Sigmoid colon (tissue), 7 donors: ENCODE results near the gene ZNF25. TPM values are rescaled to one million over a fixed set of nuclear protein-coding genes. Genes with fewer than 3 reads are reported as not detected.

Source experiments
- DNase-seq: peaks from one replicate; pipeline ENCODE4 v3.0.0-alpha.2; 2019
- H3K27ac ChIP-seq, 4 donors: fragments of 200-600 bp; sonication (generic); one replicate each; pipeline ENCODE4 v1.5.1; 2016 to 2019; ENCODE audit warnings: mild to moderate bottlenecking in 1 of 4
- H3K27me3 ChIP-seq, 3 donors: fragments of 200-600 bp; sonication (generic); one replicate each; pipeline ENCODE4 v1.5.1; 2019; ENCODE audit warnings: mild to moderate bottlenecking in 1 of 3
- H3K36me3 ChIP-seq, 4 donors: fragments of 200-600 bp; sonication (generic); one replicate each; pipeline ENCODE4 v1.5.1; 2016 to 2019
- H3K4me1 ChIP-seq, 4 donors: fragments of 200-600 bp; sonication (generic); one replicate each; pipeline ENCODE4 v1.5.1; 2017 to 2019
- H3K4me3 ChIP-seq, 4 donors: fragments of 200-600 bp; sonication (generic); one replicate each; pipeline ENCODE4 v1.5.1; 2017 to 2019; ENCODE audit warnings: mild to moderate bottlenecking in 2 of 4, moderate library complexity in 1 of 4
- H3K9me3 ChIP-seq, 4 donors: fragments of 200-600 bp in 3 of 4; sonication (generic) in 3 of 4; one replicate each; pipeline versions ENCODE4 v1.5.1 to v1.6.1; 2013 to 2019
- CTCF ChIP-seq, 4 experiments: fragments of 450-650 bp in 3 of 4; fragments of 200-600 bp in 1 of 4; IDR thresholded peaks; one replicate each; pipeline ENCODE4 v1.5.1; 2016 to 2019; ENCODE audit warnings: antibody characterized with exemption in 4 of 4, mild to moderate bottlenecking in 3 of 4, moderate library complexity in 2 of 4
- EP300 ChIP-seq, 4 donors: sonication (generic); formaldehyde crosslinking; IDR thresholded peaks; one replicate each; pipeline ENCODE4 v1.6.1; 2017; ENCODE audit warnings: antibody characterized with exemption in 4 of 4
- POLR2A ChIP-seq, 2 donors: fragments of 450-650 bp; IDR thresholded peaks; one replicate each; pipeline ENCODE4 v1.6.1; 2016; ENCODE audit warnings: antibody characterized with exemption in 2 of 2, mild to moderate bottlenecking in 2 of 2, moderate library complexity in 2 of 2
- POLR2AphosphoS5 ChIP-seq, 4 donors: sonication (generic); formaldehyde crosslinking; IDR thresholded peaks; one replicate each; pipeline ENCODE4 v1.6.1; 2017; ENCODE audit warnings: antibody characterized with exemption in 4 of 4
- WGBS, 2 donors: extraction: QIAGEN DNeasy Blood & Tissue Kit; methylation state at CpG; one replicate each; pipeline ENCODE4 v1.1.7; 2013; 5-methylcytosine and 5-hydroxymethylcytosine counted together
- intact Hi-C: fragments of 100-400 bp; cut with DNase I; formaldehyde crosslinking; loops from one replicate; pipeline ENCODE4 v1.15.1; 2023
- polyA plus RNA-seq, 3 donors: library from polyadenylated mRNA; stranded (reverse); fragments of 200-250 nt; gene quantifications; one replicate each; pipeline ENCODE4 v1.2.3, GENCODE V29; 2013
- total RNA-seq, 4 donors: library from RNA; depleted of rRNA; stranded (reverse); fragments of >200 nt; gene quantifications; one replicate each; pipeline ENCODE4 v1.1.0, GENCODE V29; 2016
- donor health status: healthy with polysubstance abuse.
- donor health status: Bipolar disorder and iron deficiency.
- donor health status: healthy.

Gene ZNF25
- total and polyA plus RNA-seq, 7 donors = 2.1 to 35.7 (median 20.5) TPM

GRCh38 chr10:38010119-38010903 is 33.9 kb upstream of the ZNF25 start, which contains the start of gene ZNF33A:
Gene ZNF33A, plus strand, starts transcription at chr10:38010675. Its CDS starts 1,667 bp downstream, at chr10:38012342.
- H3K27me3 ChIP-seq = no peaks in the 10 kb centered on the region
- H3K36me3 ChIP-seq = peaks cover 0 to 24% (median 3%) of the 10 kb centered on the region in 4 donors
- H3K4me3 ChIP-seq = peak within 1 kb of the TSS; percentile 77 to 85 (median 81)
- WGBS, 2 donors = 0 to 1% methylated on average over 46 of the region's 46 CpGs
- H3K4me1 ChIP-seq = peaks cover 0 to 10% (median 9%) of the 10 kb centered on the region in 4 donors
- H3K9me3 ChIP-seq = no peaks in the 10 kb centered on the region
- TF ChIP-seq CTCF (IDR thresholded peaks at IDR 0.05) (no peak), EP300 (IDR thresholded peaks at IDR 0.05) (peak in 1 of 4 donors; percentile 25), POLR2AphosphoS5 (IDR thresholded peaks at IDR 0.05) (peak; percentile 35 to 91 (median 74)), POLR2A (IDR thresholded peaks at IDR 0.05) (peak; percentile 35 to 40)
- intact Hi-C loops = loop anchor here (1.0 kb wide), 3 partner anchors 34 to 153 kb away; partner anchors contain the start of genes ZNF248, ZNF25 and ZNF37A
- DNase-seq = peak; percentile 96
- H3K27ac ChIP-seq = peak within 1 kb of the TSS; percentile 98 to 99 (median 99)

- WGBS, 2 donors = 46 to 52% methylated on average over 3 of the region's 3 CpGs
- Histone ChIP-seq H3K9me3 (no peaks in the 10 kb centered on the region), H3K27me3 (no peaks in the 10 kb centered on the region), H3K36me3 (peaks cover 0 to 5% (median 0%) of the 10 kb centered on the region in 4 donors), H3K4me1 (peaks cover 0 to 10% (median 9%) of the 10 kb centered on the region in 4 donors), H3K4me3 (no peak overlapping the region), H3K27ac (no peak overlapping the region)
- TF ChIP-seq POLR2AphosphoS5 (IDR thresholded peaks at IDR 0.05) (no peak), EP300 (IDR thresholded peaks at IDR 0.05) (no peak), POLR2A (IDR thresholded peaks at IDR 0.05) (no peak), CTCF (IDR thresholded peaks at IDR 0.05) (no peak)
- DNase-seq = no peak
- intact Hi-C loops = no loop called here
Measured at GRCh38 chr10:38007991-38008390, 31.5 kb upstream of the ZNF25 start.

GRCh38 chr10:38007551-38007950 is 31.1 kb upstream of the ZNF25 start:
- Histone ChIP-seq H3K4me3 (no peak overlapping the region), H3K27me3 (no peaks in the 10 kb centered on the region), H3K27ac (no peak overlapping the region), H3K36me3 (peaks cover 0 to under 1% (median 0%) of the 10 kb centered on the region in 4 donors), H3K9me3 (no peaks in the 10 kb centered on the region), H3K4me1 (peaks cover 0 to 10% (median 9%) of the 10 kb centered on the region in 4 donors)
- DNase-seq = no peak
- TF ChIP-seq POLR2A (IDR thresholded peaks at IDR 0.05) = no peak
- TF ChIP-seq EP300 (IDR thresholded peaks at IDR 0.05) = no peak
- no peak for TF ChIP-seq POLR2AphosphoS5 (IDR thresholded peaks at IDR 0.05)
- TF ChIP-seq CTCF (IDR thresholded peaks at IDR 0.05) = no peak
- intact Hi-C loops = no loop called here

GRCh38 chr10:38003588-38003987 is 27.1 kb upstream of the ZNF25 start:
- Histone ChIP-seq H3K9me3 (no peaks in the 10 kb centered on the region), H3K27ac (no peak overlapping the region), H3K27me3 (no peaks in the 10 kb centered on the region), H3K4me1 (no peaks in the 10 kb centered on the region), H3K4me3 (no peak overlapping the region), H3K36me3 (no peaks in the 10 kb centered on the region)
- no peak for DNase-seq
- intact Hi-C loops = no loop called here
- TF ChIP-seq POLR2A (IDR thresholded peaks at IDR 0.05) (no peak), CTCF (IDR thresholded peaks at IDR 0.05) (no peak), POLR2AphosphoS5 (IDR thresholded peaks at IDR 0.05) (no peak), EP300 (IDR thresholded peaks at IDR 0.05) (no peak)
- 93 to 98% methylated on average over 1 of the region's 1 CpG for WGBS, 2 donors
